HG03457 (cell line): ENCODE data around the gene TMEM123.

Experiments used
- ATAC-seq: cut with Tn5 transposase; IDR thresholded peaks from one replicate; pipeline ENCODE4 v1.9.1; 2021; ENCODE audit warnings: moderate number of reproducible peaks; ENCODE audit not compliant: unreplicated experiment

The TMEM123 gene

GRCh38 chr11:102367364-102367763, 85.2 kb downstream of the TMEM123 start:
- ATAC-seq = no peak

DNA sequence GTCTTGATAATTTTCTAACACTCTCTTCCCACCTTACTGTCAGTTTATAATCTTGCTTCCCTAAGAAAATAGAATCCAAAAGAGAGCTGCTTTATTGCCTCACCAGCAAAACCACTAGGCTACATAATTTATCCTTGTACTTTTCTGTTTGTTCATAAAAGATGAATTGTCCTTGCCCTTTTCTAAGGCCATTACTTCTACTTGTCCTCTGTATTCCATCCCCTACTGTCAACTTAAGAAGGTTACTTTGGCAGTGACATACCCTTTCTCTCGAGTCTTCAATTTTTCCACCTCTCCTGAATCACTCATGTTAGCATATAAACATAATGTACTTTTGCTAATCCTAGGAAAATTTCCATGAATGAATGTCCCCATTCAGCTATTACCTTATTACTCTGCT, 87.6 kb downstream of the TMEM123 start:
- no peak for ATAC-seq

DNA sequence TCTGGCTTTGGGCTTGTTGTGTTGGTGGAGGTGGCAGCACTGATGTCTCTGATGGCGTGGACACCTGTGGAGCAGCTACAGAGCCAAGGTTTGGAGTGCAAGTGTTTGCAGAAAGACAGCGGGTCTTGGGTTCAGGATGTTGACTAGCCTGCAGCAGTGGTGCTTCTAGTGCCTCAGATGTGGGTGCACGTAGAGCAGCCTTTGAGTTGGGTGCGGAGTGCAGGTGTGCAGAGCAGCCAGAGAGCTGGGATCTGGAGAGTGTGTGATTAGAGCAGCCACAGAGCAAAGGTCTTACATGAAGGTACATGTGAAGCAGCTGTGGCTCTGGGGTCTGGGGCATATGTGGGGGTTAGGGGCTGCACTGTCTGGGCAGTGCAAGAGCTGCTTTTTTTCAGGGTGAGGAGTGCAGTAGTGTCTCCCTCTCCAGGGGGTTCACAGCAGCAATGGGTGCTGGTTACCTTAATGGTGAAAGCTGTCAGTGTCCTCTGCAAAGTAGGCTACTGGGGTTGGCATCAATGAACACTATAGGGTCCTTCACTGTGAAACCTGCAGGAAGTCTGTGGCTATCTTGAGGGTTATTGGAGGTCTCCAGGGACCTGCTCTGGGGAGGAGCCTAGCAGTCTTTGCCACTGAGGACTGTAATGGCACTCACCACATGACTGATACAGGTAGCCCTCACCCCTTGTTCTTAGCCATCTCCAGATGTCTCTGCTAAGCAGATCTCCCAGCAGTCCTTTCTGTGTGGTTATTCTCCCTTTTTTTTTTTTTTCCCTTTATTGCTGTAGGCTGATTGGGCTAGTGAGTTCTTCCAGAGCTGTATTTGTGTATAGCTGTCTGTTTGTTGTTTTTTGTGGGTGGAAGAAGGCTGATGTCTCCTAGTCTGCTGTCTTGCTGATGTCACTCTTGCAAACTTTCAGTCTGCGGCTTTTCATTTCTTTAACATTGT, 91.2 kb downstream of the TMEM123 start:
- peak; percentile 96 for ATAC-seq

DNA sequence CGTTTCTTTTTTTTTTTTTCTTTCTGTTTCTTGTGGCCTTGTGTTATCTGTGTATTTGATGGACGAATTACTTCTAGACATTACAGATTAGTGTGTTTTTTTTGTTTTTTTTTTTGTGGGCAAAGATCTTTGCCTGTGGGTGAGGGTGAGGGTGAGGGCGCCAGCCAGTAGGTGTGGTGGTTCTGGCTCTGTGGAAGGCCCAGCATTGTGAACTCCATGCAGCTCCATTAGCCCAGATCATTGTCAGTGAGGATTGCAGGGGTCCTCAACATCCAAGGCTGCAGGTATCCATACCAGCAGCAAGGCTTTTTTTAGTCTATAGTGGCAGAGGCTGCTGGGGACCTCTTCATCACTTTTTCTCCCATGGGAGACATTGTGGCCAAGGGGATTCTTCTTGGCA, 91.9 kb downstream of the TMEM123 start:
- ATAC-seq = no peak

GRCh38 chr11:102359372-102359771, 93.2 kb downstream of the TMEM123 start:
- ATAC-seq = no peak

DNA sequence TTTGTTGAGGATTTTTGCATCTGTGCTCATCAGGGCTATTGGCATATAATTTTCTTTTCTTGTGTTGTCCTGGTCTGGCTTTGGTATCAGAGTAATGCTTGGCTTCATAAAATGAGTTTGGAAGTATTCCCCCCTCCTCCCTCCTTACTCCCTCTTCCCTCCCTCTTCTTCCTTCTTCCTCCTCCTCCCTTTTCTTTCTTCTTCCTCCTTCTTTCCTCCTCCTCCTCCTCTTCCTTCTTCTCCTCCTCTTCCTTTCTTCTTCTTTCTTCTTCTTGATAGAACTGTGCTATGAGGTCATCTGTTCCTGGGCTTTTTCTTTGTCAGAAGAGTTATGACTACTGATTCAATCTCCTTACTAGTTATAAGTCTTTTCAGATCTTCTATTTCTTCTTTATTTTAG, 95.4 kb downstream of the TMEM123 start:
- no peak for ATAC-seq

DNA sequence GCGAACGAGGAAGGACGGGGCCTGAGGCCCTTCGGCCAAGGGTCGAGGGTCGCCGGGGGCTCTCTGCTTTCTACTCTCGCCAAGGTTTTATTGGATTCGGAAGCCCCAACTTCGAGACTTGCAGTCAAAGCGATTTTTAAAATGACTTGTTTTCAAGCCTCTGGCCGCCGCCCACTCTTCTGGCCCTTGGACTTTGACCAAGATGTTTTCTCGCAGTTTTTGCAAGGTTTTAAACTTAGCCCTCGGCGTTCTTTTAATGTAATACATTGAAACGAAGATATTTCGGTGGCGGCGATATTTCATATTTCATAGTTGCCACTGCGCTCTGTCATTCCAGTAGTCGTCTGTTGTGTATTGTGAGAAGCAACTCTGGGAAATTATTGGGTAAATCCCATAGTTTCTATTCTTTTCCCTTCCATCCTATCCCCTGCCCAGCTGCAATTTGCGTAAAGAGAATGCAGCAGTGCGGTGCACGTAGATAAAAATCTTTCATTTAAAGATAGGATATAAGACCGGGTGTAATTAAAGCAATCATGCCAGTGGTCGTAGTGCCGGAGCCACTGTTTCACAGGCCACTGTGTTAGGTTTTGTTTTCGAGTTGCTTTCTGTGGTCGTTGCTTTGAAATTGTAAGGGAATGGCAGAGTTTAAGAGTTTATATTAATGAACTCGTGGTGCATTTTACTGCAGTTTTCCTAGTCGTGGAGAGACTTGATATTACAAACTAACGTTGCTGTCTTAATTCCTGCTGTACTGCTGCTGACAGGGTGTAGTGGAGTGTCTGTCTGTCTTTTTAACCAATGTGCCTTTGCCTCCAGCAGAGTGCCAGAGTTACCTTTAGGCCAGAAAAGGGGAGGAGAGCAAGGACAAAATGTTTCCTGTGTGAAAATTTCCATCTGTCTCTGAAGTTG, 104.8 kb downstream of the TMEM123 start:
- no peak for ATAC-seq

GRCh38 chr11:102346748-102347461, 105.7 kb downstream of the TMEM123 start, which contains the start of gene BIRC2:
BIRC2 (plus strand) TSS chr11:102347214; CDS start chr11:102349855, 2,641 bp downstream.
- peak; percentile 73 for ATAC-seq

DNA sequence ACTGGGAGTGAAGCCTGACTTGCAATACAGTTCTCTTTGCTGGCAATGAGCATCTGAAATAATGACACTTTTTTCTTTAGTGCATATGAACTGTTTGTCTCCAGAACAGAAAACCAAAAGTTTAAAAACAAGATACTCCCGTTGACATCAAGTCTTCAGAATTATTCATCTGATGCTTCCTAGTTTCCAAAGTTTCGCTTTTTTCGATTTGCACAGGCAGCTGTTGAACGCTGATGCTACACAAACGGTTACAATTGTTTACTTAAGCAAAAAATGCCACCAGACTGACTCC, 106.2 kb downstream of the TMEM123 start:
- no peak for ATAC-seq
